GM18517 (cell line): ENCODE results near the gene LIAS.
"Not testable (repeated sequence)": the region's sequence is repeated elsewhere in the genome, so short reads cannot be mapped to it uniquely, and the experiment has no call there.

ENCODE experiments used
- ATAC-seq: cut with Tn5 transposase; IDR thresholded peaks from one replicate; pipeline ENCODE4 v1.9.1; 2021; ENCODE audit warnings: mild to moderate bottlenecking, moderate library complexity; ENCODE audit not compliant: unreplicated experiment

The LIAS gene

DNA sequence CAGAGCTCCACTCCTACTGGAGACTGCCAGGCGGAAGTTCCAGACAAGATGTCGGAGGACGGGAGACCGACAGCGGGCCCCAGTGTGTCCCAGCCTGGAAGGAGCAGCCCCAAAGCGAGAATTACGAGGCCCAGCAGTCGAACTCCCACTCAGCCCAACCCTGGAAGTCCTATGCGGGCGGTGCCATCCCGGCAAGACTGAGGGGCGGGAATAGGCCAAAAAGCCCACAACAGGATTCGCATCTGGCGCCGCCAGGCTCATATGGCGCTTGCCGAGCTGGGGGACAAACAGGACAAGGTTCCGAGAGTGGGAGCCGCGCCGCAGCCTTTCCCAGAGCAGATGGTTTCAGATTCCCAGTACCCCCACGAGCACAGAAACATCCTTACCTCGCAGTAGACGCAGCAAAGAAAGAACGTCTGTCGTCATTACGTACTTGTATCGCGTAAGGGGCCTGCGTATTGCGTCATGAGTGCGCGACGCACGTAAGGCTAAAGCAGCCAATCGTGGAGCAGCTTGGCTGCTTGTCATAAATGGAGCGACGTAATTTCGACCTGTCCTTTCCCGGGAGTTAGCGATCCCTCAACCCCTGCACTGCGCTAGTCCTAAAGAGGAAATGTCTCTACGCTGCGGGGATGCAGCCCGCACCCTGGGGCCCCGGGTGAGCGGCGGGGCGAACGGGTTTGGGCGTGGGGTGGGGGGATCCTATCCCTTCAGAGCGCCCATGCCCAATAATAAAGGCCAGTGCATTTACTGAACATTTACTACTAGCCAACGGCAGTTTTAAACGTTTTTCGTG lies at the start of gene LIAS, which contains the start of gene RPL9:
Gene LIAS, plus strand, starts transcription at position 552 of the 796 bp plus-strand sequence. Its CDS starts 62 bp downstream, at position 614.
Gene RPL9, minus strand, starts transcription at position 418 of the 796 bp plus-strand sequence. CDS start 483 bp downstream, outside the sequence.
- ATAC-seq, result peak; percentile 88

DNA sequence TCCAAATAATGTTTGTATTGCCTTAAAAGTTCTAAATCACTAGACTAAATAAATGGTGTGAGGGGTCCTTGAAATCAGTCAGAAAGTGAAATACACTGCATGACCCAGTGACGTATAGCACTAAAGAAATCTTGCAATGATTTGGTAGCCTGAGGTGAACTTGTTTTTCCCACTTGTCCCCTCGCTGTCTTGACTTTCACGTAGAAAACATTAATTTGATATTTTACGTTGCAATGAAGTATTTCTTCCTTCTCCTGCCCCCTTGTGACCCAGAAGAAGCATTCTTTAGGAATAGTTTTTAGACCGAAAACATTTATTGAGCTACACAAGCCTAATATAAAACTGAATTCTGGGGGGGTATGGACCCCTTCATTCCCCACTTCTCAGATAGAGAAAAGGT lies 48.4 kb upstream of the LIAS start:
- ATAC-seq, result no peak

DNA sequence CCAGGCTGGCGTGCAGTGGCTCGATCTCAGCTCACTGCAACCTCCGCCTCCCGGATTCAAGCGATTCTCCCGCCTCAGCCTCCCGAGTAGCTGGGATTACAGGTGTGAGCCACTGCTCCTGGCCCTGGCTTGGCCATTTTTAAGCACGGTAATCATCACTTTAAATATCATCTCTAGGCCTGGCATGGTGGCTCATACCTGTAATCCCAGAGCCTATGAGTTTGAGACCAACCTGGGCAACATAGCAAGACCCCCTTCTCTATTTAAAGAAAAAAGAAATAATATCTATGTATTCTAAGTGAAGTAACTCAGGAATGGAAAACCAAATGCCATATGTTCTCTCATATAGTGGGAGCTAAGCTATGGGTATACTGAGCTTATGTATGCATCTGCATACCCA lies 47.3 kb upstream of the LIAS start:
- not testable (repeated sequence) for ATAC-seq

- ATAC-seq, result no peak
Observed at GRCh38 chr4:39415678-39416283, 43.1 kb upstream of the LIAS start.

- ATAC-seq, result no peak
Observed at GRCh38 chr4:39422247-39422646, 36.6 kb upstream of the LIAS start.

DNA sequence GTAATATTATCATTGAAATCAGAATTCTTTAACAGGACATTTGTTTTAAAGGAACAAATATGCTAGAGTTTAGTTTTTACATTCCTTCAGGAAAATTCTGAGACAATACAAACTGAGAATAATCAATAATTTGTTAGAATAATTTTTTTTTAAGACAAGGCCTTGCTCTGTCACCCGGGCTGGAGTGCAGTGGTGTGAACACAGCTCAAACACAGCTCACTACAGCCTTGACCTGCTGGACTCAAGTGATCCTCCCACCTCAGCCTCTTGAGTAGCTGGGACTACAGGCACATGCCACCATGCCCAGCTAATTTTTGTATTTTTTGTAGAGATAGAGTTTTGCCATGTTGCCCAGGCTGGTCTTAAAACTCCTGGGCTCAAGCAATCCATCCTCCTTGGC lies 33.6 kb upstream of the LIAS start:
- not testable (repeated sequence) for ATAC-seq

DNA sequence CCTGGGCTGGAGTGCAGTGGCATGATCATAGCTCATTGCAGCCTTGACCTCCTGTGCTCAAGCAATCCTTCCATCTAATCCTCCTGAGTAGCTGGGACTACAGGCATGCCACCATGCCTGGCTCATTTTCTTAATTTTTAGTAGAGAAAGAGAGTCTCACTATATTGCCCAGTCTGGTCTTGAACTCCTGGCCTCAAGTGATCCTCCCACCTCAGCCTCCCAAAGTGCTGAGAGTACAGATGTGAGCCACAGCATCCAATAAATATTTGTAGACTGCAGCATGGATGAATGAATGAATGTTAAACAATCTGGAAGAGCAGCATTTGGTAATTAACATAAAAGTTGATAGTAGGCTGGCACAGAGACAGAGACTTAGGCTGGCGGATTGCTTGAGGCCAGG lies 32.1 kb upstream of the LIAS start:
- ATAC-seq, result no peak

- ATAC-seq, result no peak
Observed at GRCh38 chr4:39427520-39428114, 31.2 kb upstream of the LIAS start.

GRCh38 chr4:39429476-39430334 lies 29.2 kb upstream of the LIAS start:
- no peak for ATAC-seq

DNA sequence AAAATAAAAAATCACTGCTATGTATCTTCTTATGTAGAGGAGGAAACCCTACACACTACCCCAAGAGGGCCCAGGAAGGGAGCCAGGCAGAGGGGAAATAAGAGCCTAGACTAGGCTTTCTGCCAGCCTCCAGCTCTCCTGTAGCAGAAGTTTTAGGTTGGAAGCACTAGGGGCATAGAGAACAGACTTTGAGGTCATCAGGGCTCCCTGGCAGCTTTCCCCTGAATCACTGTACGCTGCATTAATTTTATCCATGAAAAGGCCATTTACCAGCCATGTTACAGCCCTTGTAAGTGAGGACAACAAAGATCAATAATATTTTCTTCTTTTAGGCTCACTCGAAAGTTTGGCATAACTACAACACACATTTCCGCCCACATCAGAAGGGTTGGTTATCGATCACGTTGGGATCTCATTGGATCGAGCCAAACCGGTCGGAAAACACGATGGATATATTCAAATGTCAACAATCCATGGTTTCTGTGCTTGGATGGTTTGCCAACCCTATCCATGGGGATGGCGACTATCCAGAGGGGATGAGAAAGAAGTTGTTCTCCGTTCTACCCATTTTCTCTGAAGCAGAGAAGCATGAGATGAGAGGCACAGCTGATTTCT lies 24.9 kb upstream of the LIAS start:
- no peak for ATAC-seq

DNA sequence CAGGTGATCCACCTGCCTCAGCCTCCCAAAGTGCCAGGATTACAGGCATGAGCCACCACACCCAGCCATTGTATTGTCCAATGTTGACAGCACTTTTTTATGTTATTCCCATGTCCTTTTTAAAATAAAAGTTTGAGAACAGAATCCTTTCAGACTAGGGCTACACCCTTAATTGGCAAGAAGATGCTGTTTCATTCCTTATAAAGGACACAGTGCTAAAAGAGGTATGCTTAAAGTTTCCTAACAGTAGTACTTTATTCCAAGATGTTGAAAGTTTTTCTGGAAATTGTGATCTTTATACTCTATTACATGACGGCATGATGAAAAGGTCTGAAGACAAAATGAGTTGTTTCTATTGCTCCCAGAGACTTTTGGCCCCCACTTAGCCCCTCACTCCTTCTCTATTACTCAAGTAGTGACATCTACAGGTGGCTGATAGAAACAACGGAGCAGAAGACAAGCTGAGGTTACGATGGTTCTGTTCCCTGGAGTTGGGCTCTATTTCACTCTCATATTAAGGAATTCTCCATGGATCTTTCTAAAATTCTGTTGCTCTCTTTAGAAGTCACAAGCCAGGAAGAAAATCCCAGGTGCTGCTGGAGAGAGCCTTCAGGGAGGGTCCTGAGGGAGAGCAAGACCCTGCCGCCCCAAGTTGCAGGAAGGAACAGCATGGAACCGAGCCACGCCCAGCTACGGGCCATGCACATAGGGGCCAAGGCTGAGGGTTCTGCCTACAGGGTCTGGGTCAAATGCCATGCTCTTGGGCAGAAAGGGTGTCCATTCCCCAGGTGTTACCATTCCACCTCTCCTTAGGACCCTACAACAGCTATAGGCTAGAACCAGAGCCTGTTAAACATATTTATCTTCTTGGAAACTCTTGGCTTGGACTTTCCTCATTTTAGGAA lies 22.9 kb upstream of the LIAS start:
- ATAC-seq, result no peak

DNA sequence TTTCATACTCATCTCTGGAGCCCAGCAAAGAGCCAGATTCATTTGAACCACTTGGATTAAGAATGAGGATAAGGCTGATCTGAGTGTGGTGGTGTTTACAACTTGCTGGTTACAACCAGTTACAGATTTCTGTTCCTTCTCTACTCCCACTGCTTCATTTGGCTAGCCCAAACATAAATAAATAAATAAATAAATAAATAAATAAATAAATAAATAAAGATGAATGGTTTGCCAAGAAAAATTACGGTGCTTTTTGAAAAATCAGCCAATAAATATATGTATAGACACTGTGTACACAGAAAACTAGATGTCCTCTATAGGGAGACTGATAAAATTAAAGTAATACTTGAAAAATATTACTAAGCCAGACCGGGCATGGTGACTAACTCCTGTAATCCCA lies 17.3 kb upstream of the LIAS start:
- no peak for ATAC-seq

- ATAC-seq, result no peak
Observed at GRCh38 chr4:39442998-39443397, 15.9 kb upstream of the LIAS start.

DNA sequence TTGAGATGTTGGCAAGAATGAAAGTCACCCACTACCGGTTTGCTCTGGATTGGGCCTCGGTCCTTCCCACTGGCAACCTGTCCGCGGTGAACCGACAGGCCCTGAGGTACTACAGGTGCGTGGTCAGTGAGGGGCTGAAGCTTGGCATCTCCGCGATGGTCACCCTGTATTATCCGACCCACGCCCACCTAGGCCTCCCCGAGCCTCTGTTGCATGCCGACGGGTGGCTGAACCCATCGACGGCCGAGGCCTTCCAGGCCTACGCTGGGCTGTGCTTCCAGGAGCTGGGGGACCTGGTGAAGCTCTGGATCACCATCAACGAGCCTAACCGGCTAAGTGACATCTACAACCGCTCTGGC lies 12.4 kb upstream of the LIAS start:
- no peak for ATAC-seq

GRCh38 chr4:39446842-39447573 lies 11.8 kb upstream of the LIAS start:
- ATAC-seq, result peak; percentile 73

GRCh38 chr4:39450618-39451017 lies 8.2 kb upstream of the LIAS start:
- ATAC-seq, result no peak

DNA sequence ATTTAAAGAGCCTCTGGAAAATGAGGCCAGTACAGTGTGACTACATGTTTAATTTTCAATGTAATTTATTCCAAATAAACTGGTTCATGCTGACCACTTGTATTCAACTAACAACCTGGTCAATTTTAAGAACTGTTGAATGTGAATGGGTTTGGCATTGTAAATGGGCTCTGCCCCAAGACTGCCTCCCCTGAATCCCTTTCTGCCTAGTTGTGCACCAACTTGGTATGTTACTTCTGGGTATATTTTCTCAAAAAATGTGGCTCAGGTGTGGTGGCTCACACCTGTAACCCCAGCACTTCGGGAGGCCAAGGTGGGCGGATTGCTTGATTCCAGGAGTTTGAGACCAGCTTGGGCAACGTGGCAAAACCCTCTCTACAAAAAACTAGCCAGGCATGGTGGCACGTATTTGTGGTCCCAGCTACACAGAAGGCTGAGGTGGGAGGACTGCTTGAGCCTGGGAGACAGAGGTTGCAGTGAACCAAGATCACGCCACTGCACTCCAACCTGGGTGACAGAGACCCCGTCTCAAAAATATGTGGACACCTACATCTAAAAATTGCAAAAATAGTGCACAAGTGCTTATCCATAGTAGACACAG lies 7.3 kb upstream of the LIAS start:
- no peak for ATAC-seq

DNA sequence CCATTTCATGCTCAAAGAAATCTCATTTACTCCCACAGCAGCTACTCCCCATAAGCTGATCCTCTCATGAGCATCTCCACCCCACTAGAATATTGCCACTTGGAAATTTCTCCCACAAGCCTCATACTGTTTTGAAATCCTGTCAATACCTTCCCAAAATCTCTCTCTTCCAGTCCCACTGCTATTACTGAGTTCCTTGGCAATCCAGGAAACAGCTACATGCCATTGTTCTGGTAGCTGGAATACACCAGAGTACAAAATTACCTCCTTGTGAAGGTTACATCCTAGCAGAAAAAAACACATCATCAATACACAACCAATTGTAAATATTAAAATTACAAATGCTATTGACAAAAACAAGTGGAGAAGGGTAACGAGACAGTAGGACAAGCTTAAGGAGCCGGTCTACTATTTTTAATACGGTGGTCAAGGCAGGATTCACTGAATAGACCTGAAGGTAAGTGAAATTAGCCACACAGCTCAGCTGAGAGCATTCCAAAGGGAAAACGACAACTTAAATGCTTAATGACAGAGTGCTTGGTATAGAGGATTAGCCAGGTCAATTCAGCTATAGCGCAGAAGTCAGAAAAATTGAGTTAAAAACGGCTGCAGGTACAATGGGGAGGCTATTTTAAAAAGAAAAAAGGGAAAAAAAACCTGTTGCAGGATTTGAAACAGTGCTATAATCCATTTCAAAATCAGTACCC lies 6.5 kb upstream of the LIAS start:
- ATAC-seq, result no peak
